Gastroesophageal sphincter (tissue), 4 donors: ENCODE data around the gene CYSTM1. TPM values are rescaled to one million over a fixed set of nuclear protein-coding genes. Genes with fewer than 3 reads are reported as not detected.

Experiments
- ATAC-seq: fragments of 150-250 bp; one replicate; pipeline ENCODE4 v1.9.1; 2016; ENCODE audit warnings: mild to moderate bottlenecking, moderate library complexity
- H3K27ac ChIP-seq, 4 donors: fragments of 200-600 bp; sonication (generic) in 3 of 4; 1 replicate in 3 of 4; 2 replicates in 1 of 4; pipeline ENCODE4 v1.5.1; 2016 to 2019
- H3K27me3 ChIP-seq: fragments of 200-600 bp; sonication (generic); one replicate; pipeline ENCODE4 v1.5.1; 2019
- H3K36me3 ChIP-seq, 2 donors: fragments of 200-600 bp; sonication (generic); one replicate each; pipeline ENCODE4 v1.5.1; 2019; ENCODE audit warnings: control low read depth in 1 of 2
- H3K4me1 ChIP-seq, 3 donors: fragments of 200-600 bp; sonication (generic); 1 replicate in 2 of 3; 2 replicates in 1 of 3; pipeline ENCODE4 v1.5.1; 2016 to 2019; ENCODE audit warnings: control low read depth in 2 of 3
- H3K4me3 ChIP-seq, 2 donors: fragments of 200-600 bp; sonication (generic); one replicate each; pipeline ENCODE4 v1.5.1; 2019; ENCODE audit warnings: mild to moderate bottlenecking in 1 of 2, moderate library complexity in 1 of 2
- H3K9me3 ChIP-seq, 3 donors: fragments of 200-600 bp; sonication (generic); one replicate each; pipeline ENCODE4 v1.5.1; 2017 to 2019; ENCODE audit warnings: control low read depth in 2 of 3
- CTCF ChIP-seq, 4 experiments: fragments of 200-600 bp in 2 of 4; fragments of 450-650 bp in 2 of 4; sonication (generic) in 1 of 4; IDR thresholded peaks; one replicate each; pipeline ENCODE4 v1.5.1; 2017 to 2019; ENCODE audit warnings: antibody characterized with exemption in 4 of 4, mild to moderate bottlenecking in 2 of 4, moderate library complexity in 2 of 4
- EP300 ChIP-seq: sonication (generic); formaldehyde crosslinking; IDR thresholded peaks from one replicate; pipeline ENCODE4 v1.6.1; 2017; ENCODE audit warnings: antibody characterized with exemption, mild to moderate bottlenecking
- POLR2A ChIP-seq, 2 donors: fragments of 450-650 bp; IDR thresholded peaks; one replicate each; pipeline ENCODE4 v1.6.1; 2017; ENCODE audit warnings: antibody characterized with exemption in 2 of 2, mild to moderate bottlenecking in 2 of 2, moderate library complexity in 1 of 2
- POLR2AphosphoS5 ChIP-seq: sonication (generic); formaldehyde crosslinking; IDR thresholded peaks from one replicate; pipeline ENCODE4 v1.6.1; 2017; ENCODE audit warnings: antibody characterized with exemption
- WGBS, 2 donors: methylation state at CpG; one replicate each; pipeline ENCODE4 v1.1.5; 2018; ENCODE audit warnings: low coverage in 1 of 2; 5-methylcytosine and 5-hydroxymethylcytosine counted together
- total RNA-seq, 4 donors: library from RNA; depleted of rRNA; stranded (reverse); fragments of >200 nt; gene quantifications; one replicate each; pipeline ENCODE4 v1.1.0, GENCODE V29; 2016

Gene CYSTM1
- total RNA-seq, 4 donors from 2014 or later: 41.6 to 102 (median 62.3) TPM

GRCh38 chr5:140256726-140257125 lies 81.7 kb downstream of the CYSTM1 start:
- Histone ChIP-seq H3K9me3 (no peaks in the 10 kb centered on the region), H3K36me3 (peaks cover 0 to 8% of the 10 kb centered on the region in 2 donors), H3K27ac (no peak overlapping the region), H3K4me1 (peaks cover 7 to 49% (median 11%) of the 10 kb centered on the region in 3 donors), H3K4me3 (no peak overlapping the region), H3K27me3 (no peaks in the 10 kb centered on the region)
- no peak for ATAC-seq
- 92% methylated on average over 6 of the region's 6 CpGs; no CpG with 5 or more reads in 1 of the 2 donors for whole genome bisulfite sequencing, 2 donors
- TF ChIP-seq EP300: no peak
- no peak for TF ChIP-seq POLR2AphosphoS5
- TF ChIP-seq CTCF (IDR thresholded peaks at IDR 0.05): no peak
- no peak for TF ChIP-seq POLR2A (IDR thresholded peaks at IDR 0.05)

GRCh38 chr5:140258016-140258415 lies 83.0 kb downstream of the CYSTM1 start:
- Histone ChIP-seq H3K27me3 (no peaks in the 10 kb centered on the region), H3K36me3 (peaks cover 0 to 8% of the 10 kb centered on the region in 2 donors), H3K27ac (no peak overlapping the region), H3K4me3 (no peak overlapping the region), H3K4me1 (peaks cover 7 to 51% (median 14%) of the 10 kb centered on the region in 3 donors), H3K9me3 (no peaks in the 10 kb centered on the region)
- no peak for TF ChIP-seq POLR2AphosphoS5
- ATAC-seq: no peak
- WGBS, 2 donors: 40 to 55% methylated on average over 2 of the region's 3 CpGs

DNA sequence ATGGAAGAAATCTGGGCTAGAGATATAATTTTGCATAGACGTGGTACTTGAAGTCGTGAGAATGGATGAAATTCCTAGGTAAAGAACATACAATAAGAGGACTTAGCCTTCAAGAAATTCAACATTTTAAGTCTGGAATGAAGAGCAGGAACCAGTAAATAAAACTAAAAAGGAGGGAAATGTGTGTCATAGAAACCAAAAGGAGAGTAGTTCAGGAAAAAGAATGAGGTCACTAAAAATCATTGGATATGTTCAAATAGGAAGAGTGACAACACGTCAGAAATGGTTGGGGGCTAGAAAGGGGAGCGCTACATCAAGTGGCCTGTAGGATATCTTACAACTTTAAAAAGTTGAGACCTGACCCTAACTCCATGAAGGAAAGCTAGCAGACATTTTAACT lies 83.9 kb downstream of the CYSTM1 start:
- no peak for ATAC-seq
- Histone ChIP-seq H3K9me3 (no peaks in the 10 kb centered on the region), H3K4me1 (peaks cover 7 to 46% (median 9%) of the 10 kb centered on the region in 3 donors), H3K27me3 (no peaks in the 10 kb centered on the region), H3K4me3 (no peak overlapping the region), H3K36me3 (peaks cover 0 to 8% of the 10 kb centered on the region in 2 donors), H3K27ac (no peak overlapping the region)
- TF ChIP-seq EP300 (no peak), CTCF (IDR thresholded peaks at IDR 0.05) (no peak), POLR2AphosphoS5 (no peak), POLR2A (IDR thresholded peaks at IDR 0.05) (no peak)
- WGBS, 2 donors: 90 to 94% methylated on average over 2 to 4 of the region's 4 CpGs

DNA sequence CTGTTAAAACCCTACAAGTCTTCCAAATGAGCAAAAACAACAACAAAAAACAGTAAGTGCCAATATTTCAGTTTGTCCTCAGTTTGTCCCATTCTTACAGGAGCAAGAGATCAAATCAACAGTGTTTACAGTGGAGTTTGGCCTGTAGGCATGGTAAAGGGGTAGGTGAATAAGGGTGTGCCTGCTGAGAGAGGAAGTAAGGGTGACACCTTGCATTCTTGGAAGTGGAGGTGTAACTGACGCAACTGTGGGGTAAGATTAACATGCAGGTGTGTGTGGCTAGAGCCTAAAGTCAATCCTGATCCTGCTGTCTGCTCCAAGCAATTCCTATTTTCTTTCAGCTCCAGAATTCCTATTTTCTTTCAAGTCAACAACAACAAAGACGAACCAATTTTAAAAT lies 84.5 kb downstream of the CYSTM1 start:
- Histone ChIP-seq H3K9me3 (no peaks in the 10 kb centered on the region), H3K4me3 (no peak overlapping the region), H3K27ac (no peak overlapping the region), H3K27me3 (no peaks in the 10 kb centered on the region), H3K4me1 (peaks cover 7 to 40% (median 7%) of the 10 kb centered on the region in 3 donors), H3K36me3 (peaks cover 0 to 8% of the 10 kb centered on the region in 2 donors)
- TF ChIP-seq POLR2AphosphoS5: no peak
- no peak for TF ChIP-seq CTCF (IDR thresholded peaks at IDR 0.05)
- no peak for TF ChIP-seq EP300
- TF ChIP-seq POLR2A (IDR thresholded peaks at IDR 0.05): no peak
- WGBS, 2 donors: 94 to 100% methylated on average over 2 of the region's 2 CpGs
- ATAC-seq: no peak

DNA sequence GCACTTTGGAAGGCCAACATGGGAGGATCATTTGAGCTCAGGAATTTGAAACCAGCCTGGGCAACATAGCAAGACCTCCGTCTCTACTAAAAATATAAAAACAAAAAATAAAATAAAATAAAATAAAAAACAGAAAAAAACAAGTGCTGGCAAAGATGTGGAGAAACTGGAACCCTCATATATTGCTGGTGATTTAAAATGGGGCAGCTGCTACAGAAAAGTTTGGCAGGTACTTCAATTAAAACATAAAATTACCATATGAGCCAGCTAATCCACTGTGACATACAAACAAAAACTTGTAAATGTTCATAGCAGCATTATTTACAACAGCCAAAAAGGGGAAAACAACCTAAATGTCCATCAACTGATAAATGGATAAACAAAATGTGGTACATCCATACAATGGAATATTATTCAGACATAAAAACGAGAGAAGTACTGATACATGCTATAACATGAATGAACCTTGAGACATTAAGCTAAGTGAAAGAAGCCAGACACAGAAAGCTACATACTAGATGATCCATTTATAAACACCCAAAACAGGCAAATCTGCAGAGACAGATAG lies 85.2 kb downstream of the CYSTM1 start:
- Histone ChIP-seq H3K27ac (no peak overlapping the region), H3K9me3 (no peaks in the 10 kb centered on the region), H3K27me3 (no peaks in the 10 kb centered on the region), H3K36me3 (peaks cover 0 to 8% of the 10 kb centered on the region in 2 donors), H3K4me3 (no peak overlapping the region), H3K4me1 (peaks cover 7 to 36% (median 7%) of the 10 kb centered on the region in 3 donors)
- ATAC-seq: no peak
- 96 to 100% methylated on average over 2 of the region's 2 CpGs for WGBS, 2 donors
- TF ChIP-seq POLR2AphosphoS5: no peak
- no peak for TF ChIP-seq CTCF (IDR thresholded peaks at IDR 0.05)
- TF ChIP-seq POLR2A (IDR thresholded peaks at IDR 0.05): no peak
- TF ChIP-seq EP300: no peak
